Thyroid gland (tissue), 4 donors: Measurements from ENCODE around the gene KLK14. TPM values are rescaled to one million over a fixed set of nuclear protein-coding genes. Genes with fewer than 3 reads are reported as not detected.
A peak's percentile ranks its signal among the peaks of the same experiment; 100 is the strongest.

Experiments
- DNase-seq, 2 donors: peaks; one replicate each; pipeline ENCODE4 v3.0.0-alpha.2; 2019
- H3K27ac ChIP-seq, 3 donors: fragments of 200-600 bp; sonication (generic); 1 replicate in 2 of 3; 2 replicates in 1 of 3; pipeline ENCODE4 v1.5.1; 2016 to 2019; ENCODE audit warnings: mild to moderate bottlenecking in 1 of 3, moderate library complexity in 1 of 3
- H3K27me3 ChIP-seq: fragments of 200-600 bp; sonication (generic); one replicate; pipeline ENCODE4 v1.5.1; 2019
- H3K36me3 ChIP-seq, 2 donors: fragments of 200-600 bp; sonication (generic); one replicate each; pipeline ENCODE4 v1.5.1; 2016 to 2019
- H3K4me1 ChIP-seq, 2 donors: fragments of 200-600 bp; sonication (generic); one replicate each; pipeline ENCODE4 v1.5.1; 2017 to 2019
- H3K4me3 ChIP-seq, 3 donors: fragments of 200-600 bp; sonication (generic); replicated peaks in 1 of 3; 1 replicate in 2 of 3; 2 replicates in 1 of 3; pipeline ENCODE4 v1.5.1; 2016; ENCODE audit warnings: mild to moderate bottlenecking in 1 of 3
- H3K9me3 ChIP-seq: fragments of 200-600 bp; sonication (generic); one replicate; pipeline ENCODE4 v1.5.1; 2017
- CTCF ChIP-seq, 6 experiments: fragments of 200-600 bp in 3 of 6; fragments of 450-650 bp in 3 of 6; sonication (generic) in 3 of 6; IDR thresholded peaks; one replicate each; pipeline ENCODE4 v1.5.1; 2016 to 2019; ENCODE audit warnings: antibody characterized with exemption in 6 of 6, mild to moderate bottlenecking in 2 of 6, inconsistent platforms in 1 of 6, moderate library complexity in 1 of 6
- POLR2A ChIP-seq, 2 donors: fragments of 450-650 bp; IDR thresholded peaks; one replicate each; pipeline ENCODE4 v1.6.1; 2017; ENCODE audit warnings: antibody characterized with exemption in 2 of 2, mild to moderate bottlenecking in 2 of 2, moderate library complexity in 1 of 2
- WGBS, 2 donors: methylation state at CpG; one replicate each; pipeline ENCODE4 v1.1.5; 2017; 5-methylcytosine and 5-hydroxymethylcytosine counted together
- intact Hi-C: fragments of 100-400 bp; cut with DNase I; formaldehyde crosslinking; loops from one replicate; pipeline ENCODE4 v1.15.1; 2023
- total RNA-seq, 4 donors: library from RNA; depleted of rRNA; stranded (reverse); fragments of >200 nt; gene quantifications; one replicate each; pipeline ENCODE4 v1.2.3, GENCODE V29; 2016

KLK14 gene
- total RNA-seq: not detected

- Histone ChIP-seq H3K36me3 (no peaks in the 10 kb centered on the region), H3K9me3 (no peaks in the 10 kb centered on the region), H3K27me3 (no peaks in the 10 kb centered on the region), H3K27ac (no peak within 1 kb of the TSS), H3K4me1 (no peaks in the 10 kb centered on the region), H3K4me3 (no peak within 1 kb of the TSS)
- intact Hi-C loops: no loop called here
- WGBS, 2 donors: 20 to 26% methylated on average over 7 of the region's 7 CpGs
- DNase-seq: no peak
- TF ChIP-seq CTCF (IDR thresholded peaks at IDR 0.05) (no peak), POLR2A (IDR thresholded peaks at IDR 0.05) (no peak)
Measured at GRCh38 chr19:51082611-51083010, at the start of gene KLK14. Gene KLK14, minus strand, starts transcription at chr19:51082887. Its CDS starts 273 bp downstream, at chr19:51082614.

- Histone ChIP-seq H3K9me3 (no peaks in the 10 kb centered on the region), H3K4me3 (no peak overlapping the region), H3K27ac (no peak overlapping the region), H3K36me3 (no peaks in the 10 kb centered on the region), H3K27me3 (peaks cover 5% of the 10 kb centered on the region), H3K4me1 (peaks cover 0 to 7% of the 10 kb centered on the region in 2 donors)
- no peak for TF ChIP-seq POLR2A (IDR thresholded peaks at IDR 0.05)
- no peak for TF ChIP-seq CTCF (IDR thresholded peaks at IDR 0.05)
- 34 to 40% methylated on average over 23 to 24 of the region's 24 CpGs for WGBS, 2 donors
- DNase-seq: peak; percentile 23 to 30
- intact Hi-C loops: no loop called here
Measured at GRCh38 chr19:51131780-51132680, 49.3 kb upstream of the KLK14 start.

GRCh38 chr19:51129716-51130115 is 47.0 kb upstream of the KLK14 start:
- no peak for DNase-seq
- peaks cover 5% of the 10 kb centered on the region for H3K27me3 ChIP-seq
- no peak for TF ChIP-seq POLR2A (IDR thresholded peaks at IDR 0.05)
- no peak for TF ChIP-seq CTCF (IDR thresholded peaks at IDR 0.05)
- no peaks in the 10 kb centered on the region for H3K36me3 ChIP-seq
- no peaks in the 10 kb centered on the region for H3K9me3 ChIP-seq
- no peak overlapping the region for H3K4me3 ChIP-seq
- H3K4me1 ChIP-seq: peaks cover 0 to 7% of the 10 kb centered on the region in 2 donors
- 89 to 96% methylated on average over 8 of the region's 8 CpGs for WGBS, 2 donors
- intact Hi-C loops: no loop called here
- no peak overlapping the region for H3K27ac ChIP-seq

GRCh38 chr19:51128227-51128626 is 45.5 kb upstream of the KLK14 start:
- intact Hi-C loops: no loop called here
- Histone ChIP-seq H3K4me1 (peaks cover 0 to 7% of the 10 kb centered on the region in 2 donors), H3K27ac (no peak overlapping the region), H3K4me3 (no peak overlapping the region), H3K27me3 (peaks cover 5% of the 10 kb centered on the region), H3K36me3 (no peaks in the 10 kb centered on the region), H3K9me3 (no peaks in the 10 kb centered on the region)
- DNase-seq: no peak
- WGBS, 2 donors: 92 to 96% methylated on average over 5 to 7 of the region's 7 CpGs
- TF ChIP-seq CTCF (IDR thresholded peaks at IDR 0.05) (no peak), POLR2A (IDR thresholded peaks at IDR 0.05) (no peak)

GRCh38 chr19:51127755-51128154 is 45.1 kb upstream of the KLK14 start:
- Histone ChIP-seq H3K4me1 (peaks cover 0 to 7% of the 10 kb centered on the region in 2 donors), H3K27ac (no peak overlapping the region), H3K4me3 (no peak overlapping the region), H3K36me3 (no peaks in the 10 kb centered on the region), H3K27me3 (peaks cover 4% of the 10 kb centered on the region), H3K9me3 (no peaks in the 10 kb centered on the region)
- no peak for DNase-seq
- TF ChIP-seq POLR2A (IDR thresholded peaks at IDR 0.05) (no peak), CTCF (IDR thresholded peaks at IDR 0.05) (no peak)
- intact Hi-C loops: no loop called here
- 79 to 83% methylated on average over 4 of the region's 4 CpGs for WGBS, 2 donors
